Testis (tissue), 3 donors: ENCODE results near the gene ARHGEF38. TPM values are rescaled to one million over a fixed set of nuclear protein-coding genes. Genes with fewer than 3 reads are reported as not detected.

Experiments used
- DNase-seq: peaks from one replicate; pipeline ENCODE4 v3.0.0-alpha.2; 2019
- H3K27ac ChIP-seq, 2 donors: fragments of 200-600 bp; sonication (generic); one replicate each; pipeline ENCODE4 v1.5.1; 2019
- H3K27me3 ChIP-seq: fragments of 200-600 bp; sonication (generic); one replicate; pipeline ENCODE4 v1.5.1; 2019
- H3K36me3 ChIP-seq: fragments of 200-600 bp; sonication (generic); one replicate; pipeline ENCODE4 v1.5.1; 2017; ENCODE audit warnings: low read depth; ENCODE audit errors: missing control alignments
- H3K4me1 ChIP-seq: fragments of 200-600 bp; sonication (generic); one replicate; pipeline ENCODE4 v1.5.1; 2019
- H3K4me3 ChIP-seq, 2 donors: fragments of 200-600 bp; sonication (generic); one replicate each; pipeline ENCODE4 v1.5.1; 2017 to 2019
- H3K9me3 ChIP-seq: fragments of 200-600 bp; sonication (generic); one replicate; pipeline ENCODE4 v1.5.1; 2017
- CTCF ChIP-seq, 3 experiments: fragments of 450-650 bp in 2 of 3; fragments of 200-600 bp in 1 of 3; sonication (generic) in 1 of 3; IDR thresholded peaks; one replicate each; pipeline ENCODE4 v1.5.1; 2016 to 2019; ENCODE audit warnings: antibody characterized with exemption in 3 of 3, mild to moderate bottlenecking in 2 of 3, moderate library complexity in 1 of 3
- POLR2A ChIP-seq: fragments of 450-650 bp; IDR thresholded peaks from one replicate; pipeline ENCODE4 v1.6.1; 2017; ENCODE audit warnings: antibody characterized with exemption, mild to moderate bottlenecking, moderate library complexity
- WGBS, 2 donors: methylation state at CpG; one replicate each; pipeline ENCODE4 v1.1.5; 2018; 5-methylcytosine and 5-hydroxymethylcytosine counted together
- intact Hi-C: fragments of 100-400 bp; cut with DNase I; formaldehyde crosslinking; loops from one replicate; pipeline ENCODE4 v1.15.1; 2023; ENCODE audit warnings: low total_unique reads
- polyA plus RNA-seq: library from polyadenylated mRNA; stranded (reverse); fragments of 350-450 nt; fragmentation: Illumina TruSeq; extraction: RNeasy Lipid Tissue Mini Kit (QIAGEN cat#74804); gene quantifications from one replicate; pipeline ENCODE4 v1.2.3, GENCODE V29; 2014; ENCODE audit warnings: low read depth, low replicate concordance; ENCODE audit not compliant: insufficient read depth
- total RNA-seq, 2 donors: library from RNA; depleted of rRNA; stranded (reverse); fragments of >200 nt; gene quantifications; one replicate each; pipeline ENCODE4 v1.2.3, GENCODE V29; 2016

The ARHGEF38 gene
- total and polyA plus RNA-seq, 3 donors from 2014 or later, result 0.08 to 2.2 (median 0.86) TPM

GRCh38 chr4:105543881-105544280, 8.5 kb upstream of the ARHGEF38 start:
- DNase-seq, result no peak
- TF ChIP-seq POLR2A (no peak), CTCF (IDR thresholded peaks at IDR 0.05) (no peak)
- Histone ChIP-seq H3K27me3 (no peaks in the 10 kb centered on the region), H3K4me3 (no peak overlapping the region), H3K27ac (no peak overlapping the region), H3K4me1 (no peaks in the 10 kb centered on the region), H3K36me3 (no peaks in the 10 kb centered on the region), H3K9me3 (no peaks in the 10 kb centered on the region)
- intact Hi-C loops, result no loop called here

- 45 to 48% methylated on average over 1 of the region's 1 CpG for whole genome bisulfite sequencing, 2 donors
- H3K36me3 ChIP-seq, result no peaks in the 10 kb centered on the region
Measured at GRCh38 chr4:105544520-105545286, 7.7 kb upstream of the ARHGEF38 start.

GRCh38 chr4:105546086-105546485, 6.3 kb upstream of the ARHGEF38 start:
- intact Hi-C loops, result no loop called here
- TF ChIP-seq CTCF (IDR thresholded peaks at IDR 0.05), result no peak
- no peak for TF ChIP-seq POLR2A
- H3K4me1 ChIP-seq, result no peaks in the 10 kb centered on the region

More at GRCh38 chr4:105544520-105545286, 7.7 kb upstream of the ARHGEF38 start:
- DNase-seq, result no peak
- Histone ChIP-seq H3K4me3 (no peak overlapping the region), H3K4me1 (no peaks in the 10 kb centered on the region), H3K9me3 (no peaks in the 10 kb centered on the region), H3K27ac (no peak overlapping the region), H3K27me3 (no peaks in the 10 kb centered on the region)
- TF ChIP-seq CTCF (IDR thresholded peaks at IDR 0.05) (no peak), POLR2A (no peak)
- intact Hi-C loops, result no loop called here

GRCh38 chr4:105547769-105548168, 4.7 kb upstream of the ARHGEF38 start:
- no peak for TF ChIP-seq POLR2A
- no peak for TF ChIP-seq CTCF (IDR thresholded peaks at IDR 0.05)
- Histone ChIP-seq H3K9me3 (no peaks in the 10 kb centered on the region), H3K36me3 (no peaks in the 10 kb centered on the region), H3K27me3 (no peaks in the 10 kb centered on the region), H3K27ac (no peak overlapping the region), H3K4me1 (no peaks in the 10 kb centered on the region), H3K4me3 (no peak overlapping the region)
- intact Hi-C loops, result no loop called here
- DNase-seq, result no peak

More at GRCh38 chr4:105546086-105546485, 6.3 kb upstream of the ARHGEF38 start:
- H3K4me3 ChIP-seq, result no peak overlapping the region
- no peak for DNase-seq
- no peaks in the 10 kb centered on the region for H3K27me3 ChIP-seq
- no peaks in the 10 kb centered on the region for H3K36me3 ChIP-seq
- H3K27ac ChIP-seq, result no peak overlapping the region
- no peaks in the 10 kb centered on the region for H3K9me3 ChIP-seq

GRCh38 chr4:105548483-105548882, 3.9 kb upstream of the ARHGEF38 start:
- Histone ChIP-seq H3K4me1 (no peaks in the 10 kb centered on the region), H3K4me3 (no peak overlapping the region), H3K36me3 (no peaks in the 10 kb centered on the region), H3K27me3 (no peaks in the 10 kb centered on the region), H3K27ac (no peak overlapping the region), H3K9me3 (no peaks in the 10 kb centered on the region)
- no peak for TF ChIP-seq POLR2A
- TF ChIP-seq CTCF (IDR thresholded peaks at IDR 0.05), result no peak
- DNase-seq, result no peak
- intact Hi-C loops, result no loop called here
- WGBS, 2 donors, result 79 to 88% methylated on average over 1 of the region's 1 CpG
